HepG2 (cell line): ENCODE results near the gene ZSWIM6. TPM values are rescaled to one million over a fixed set of nuclear protein-coding genes. Genes with fewer than 3 reads are reported as not detected.

Experiments used
- ATAD3A ChIP-seq: sonication (generic); formaldehyde crosslinking; IDR thresholded peaks from 2 replicates; pipeline ENCODE4 v1.4.0; 2020; ENCODE audit warnings: missing genetic modification reagents
- HHEX ChIP-seq: IDR thresholded peaks from 2 replicates; pipeline ENCODE4 v1.6.1; 2016; ENCODE audit warnings: control low read depth
- HIVEP1 ChIP-seq: sonication (generic); formaldehyde crosslinking; IDR thresholded peaks from 2 replicates; pipeline ENCODE4 v1.4.0; 2020; ENCODE audit warnings: mild to moderate bottlenecking, missing genetic modification reagents
- HMGXB4 ChIP-seq, 2 experiments: sonication (generic) in 1 of 2; formaldehyde crosslinking in 1 of 2; IDR thresholded peaks; 2 replicates each; pipeline versions ENCODE4 v1.4.0 to v1.6.1; 2018 to 2020; ENCODE audit warnings: missing genetic modification reagents in 2 of 2, borderline replicate concordance in 1 of 2, low read depth in 1 of 2, mild to moderate bottlenecking in 1 of 2, missing biosample characterization in 1 of 2
- JUND ChIP-seq: sonication (generic); formaldehyde crosslinking; IDR thresholded peaks from 2 replicates; pipeline ENCODE4 v1.8.0; 2022; ENCODE audit warnings: mild to moderate bottlenecking, missing genetic modification reagents
- LCORL ChIP-seq, 2 experiments: fragments of 450-650 bp in 1 of 2; sonication (generic) in 1 of 2; formaldehyde crosslinking in 1 of 2; IDR thresholded peaks; 2 replicates each; pipeline versions ENCODE4 v1.5.0 to v1.6.1; 2017 to 2020; ENCODE audit warnings: antibody characterized with exemption in 1 of 2, missing genetic modification reagents in 1 of 2
- MIER2 ChIP-seq: IDR thresholded peaks from 2 replicates; pipeline ENCODE4 v1.6.1; 2016; ENCODE audit warnings: missing biosample characterization, missing genetic modification reagents
- MXD4 ChIP-seq: IDR thresholded peaks from 2 replicates; pipeline ENCODE4 v1.6.1; 2016; ENCODE audit warnings: mild to moderate bottlenecking, missing biosample characterization, missing genetic modification reagents
- NFKBIZ ChIP-seq: IDR thresholded peaks from 2 replicates; pipeline ENCODE4 v1.6.1; 2018; ENCODE audit warnings: missing genetic modification reagents, missing compliant biosample characterization
- REL ChIP-seq: sonication (generic); formaldehyde crosslinking; conservative IDR thresholded peaks from 2 replicates; pipeline ENCODE4 v1.8.0; 2022; ENCODE audit warnings: mild to moderate bottlenecking, missing genetic modification reagents, moderate library complexity
- TEAD2 ChIP-seq: sonication (generic); formaldehyde crosslinking; IDR thresholded peaks from 2 replicates; pipeline ENCODE4 v1.9.0; 2021; ENCODE audit warnings: missing genetic modification reagents
- TEF ChIP-seq: sonication (generic); formaldehyde crosslinking; IDR thresholded peaks from 2 replicates; pipeline ENCODE4 v1.5.0; 2020; ENCODE audit warnings: missing genetic modification reagents
- TOPORS ChIP-seq: sonication (generic); formaldehyde crosslinking; IDR thresholded peaks from 2 replicates; pipeline ENCODE4 v1.8.0; 2023; ENCODE audit warnings: mild to moderate bottlenecking, missing genetic modification reagents
- U2AF2 ChIP-seq: fragments of 200-400 bp; formaldehyde crosslinking; IDR thresholded peaks from 2 replicates; pipeline ENCODE4 v1.6.1; 2017; ENCODE audit warnings: low read depth, mild to moderate bottlenecking, low read length
- ZFP90 ChIP-seq: sonication (generic); formaldehyde crosslinking; IDR thresholded peaks from 2 replicates; pipeline ENCODE4 v1.8.0; 2022; ENCODE audit warnings: missing genetic modification reagents, mild to moderate bottlenecking, inconsistent platforms, borderline replicate concordance
- ZNF331 ChIP-seq: sonication (generic); formaldehyde crosslinking; IDR thresholded peaks from 2 replicates; pipeline ENCODE4 v1.4.0; 2020; ENCODE audit warnings: missing genetic modification reagents
- ZNF343 ChIP-seq: sonication (generic); formaldehyde crosslinking; IDR thresholded peaks from 2 replicates; pipeline ENCODE4 v1.4.0; 2020; ENCODE audit warnings: mild to moderate bottlenecking, missing genetic modification reagents
- ZNF546 ChIP-seq: sonication (generic); formaldehyde crosslinking; conservative IDR thresholded peaks from 2 replicates; pipeline ENCODE4 v1.8.1; 2023; ENCODE audit warnings: mild to moderate bottlenecking, missing genetic modification reagents
- ZNF547 ChIP-seq: sonication (generic); formaldehyde crosslinking; IDR thresholded peaks from 2 replicates; pipeline ENCODE4 v1.5.1; 2020; ENCODE audit warnings: mild to moderate bottlenecking, missing genetic modification reagents
- ZNF598 ChIP-seq: sonication (generic); formaldehyde crosslinking; IDR thresholded peaks from 2 replicates; pipeline ENCODE4 v1.5.1; 2020; ENCODE audit warnings: mild to moderate bottlenecking, missing genetic modification reagents, borderline replicate concordance
- ZNF75D ChIP-seq: sonication (generic); formaldehyde crosslinking; IDR thresholded peaks from 2 replicates; pipeline ENCODE4 v1.8.1; 2023; ENCODE audit warnings: missing genetic modification reagents, mild to moderate bottlenecking, borderline replicate concordance
- ZNF772 ChIP-seq: sonication (generic); formaldehyde crosslinking; IDR thresholded peaks from 2 replicates; pipeline ENCODE4 v1.5.0; 2020; ENCODE audit warnings: mild to moderate bottlenecking, missing genetic modification reagents
- polyA plus RNA-seq, 8 experiments: library from polyadenylated mRNA; depleted of rRNA in 3 of 8; stranded (reverse) in 7 of 8; unstranded in 1 of 8; fragments of >200 nt; fragmentation: Illumina TruSeq in 4 of 8; extraction: Trizol in 4 of 8; gene quantifications; 2 replicates each; pipeline versions ENCODE4 v1.2.1 to v1.2.3, GENCODE V29; 2011 to 2016; ENCODE audit warnings: low read depth in 4 of 8, missing spikeins in 1 of 8, mixed read lengths in 1 of 8; ENCODE audit not compliant: insufficient read depth in 1 of 8
- total RNA-seq, 5 experiments: library from RNA; depleted of rRNA; stranded (reverse); fragments of >200 nt; fragmentation: Illumina TruSeq; extraction: Trizol; gene quantifications; 2 replicates each; pipeline ENCODE4 v1.2.3, GENCODE V29; 2016; ENCODE audit warnings: low read depth in 1 of 5
- TF ChIP-seq, protein P1 (sequence below): sonication (generic); formaldehyde crosslinking; IDR thresholded peaks from 2 replicates; pipeline ENCODE4 v1.9.0; 2021; ENCODE audit warnings: missing genetic modification reagents, borderline replicate concordance

ZSWIM6 gene
- total and polyA plus RNA-seq, 2 of the 13 experiments (the other 11 are each of a cell fraction or from before 2014, with no cell fraction given): 0.82 to 1.9 TPM

- no peak for TF ChIP-seq HHEX (CRISPR knock-in tag)
- peak; percentile 60; the same call in 1 of the 2 replicates for TF ChIP-seq ZNF331 (CRISPR knock-in tag)
- TF ChIP-seq HIVEP1 (CRISPR knock-in tag): no peak
- TF ChIP-seq, protein P1, sequence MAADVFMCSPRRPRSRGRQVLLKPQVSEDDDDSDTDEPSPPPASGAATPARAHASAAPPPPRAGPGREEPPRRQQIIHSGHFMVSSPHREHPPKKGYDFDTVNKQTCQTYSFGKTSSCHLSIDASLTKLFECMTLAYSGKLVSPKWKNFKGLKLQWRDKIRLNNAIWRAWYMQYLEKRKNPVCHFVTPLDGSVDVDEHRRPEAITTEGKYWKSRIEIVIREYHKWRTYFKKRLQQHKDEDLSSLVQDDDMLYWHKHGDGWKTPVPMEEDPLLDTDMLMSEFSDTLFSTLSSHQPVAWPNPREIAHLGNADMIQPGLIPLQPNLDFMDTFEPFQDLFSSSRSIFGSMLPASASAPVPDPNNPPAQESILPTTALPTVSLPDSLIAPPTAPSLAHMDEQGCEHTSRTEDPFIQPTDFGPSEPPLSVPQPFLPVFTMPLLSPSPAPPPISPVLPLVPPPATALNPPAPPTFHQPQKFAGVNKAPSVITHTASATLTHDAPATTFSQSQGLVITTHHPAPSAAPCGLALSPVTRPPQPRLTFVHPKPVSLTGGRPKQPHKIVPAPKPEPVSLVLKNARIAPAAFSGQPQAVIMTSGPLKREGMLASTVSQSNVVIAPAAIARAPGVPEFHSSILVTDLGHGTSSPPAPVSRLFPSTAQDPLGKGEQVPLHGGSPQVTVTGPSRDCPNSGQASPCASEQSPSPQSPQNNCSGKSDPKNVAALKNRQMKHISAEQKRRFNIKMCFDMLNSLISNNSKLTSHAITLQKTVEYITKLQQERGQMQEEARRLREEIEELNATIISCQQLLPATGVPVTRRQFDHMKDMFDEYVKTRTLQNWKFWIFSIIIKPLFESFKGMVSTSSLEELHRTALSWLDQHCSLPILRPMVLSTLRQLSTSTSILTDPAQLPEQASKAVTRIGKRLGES: 0 out of 2 replicates have a peak, but pooled peaks have one; percentile 19
- TF ChIP-seq TEF (CRISPR knock-in tag): peak; percentile 70; the same call in 1 of the 2 replicates
- TF ChIP-seq ZNF75D (CRISPR knock-in tag): no peak
- peak; percentile 60; the same call in 1 of the 2 replicates for TF ChIP-seq ZNF547
- TF ChIP-seq MIER2 (CRISPR knock-in tag): peak; percentile 76; the same call in 1 of the 2 replicates
- peak; percentile 70; the same call in 1 of the 2 replicates for TF ChIP-seq LCORL (IDR thresholded peaks at IDR 0.05)
- TF ChIP-seq LCORL (CRISPR knock-in tag; IDR thresholded peaks at IDR 0.05): peak; percentile 92
- TF ChIP-seq TOPORS (CRISPR knock-in tag): 0 out of 2 replicates have a peak, but pooled peaks have one; percentile 42
- no peak for TF ChIP-seq ATAD3A (CRISPR knock-in tag)
- peak; percentile 55 for TF ChIP-seq NFKBIZ
- TF ChIP-seq ZNF546 (CRISPR knock-in tag): no peak
- peak; percentile 44 to 55; a peak in 1 of 4 replicates for TF ChIP-seq HMGXB4 (CRISPR knock-in tag; IDR thresholded peaks at IDR 0.05; ENCODE audit: borderline replicate concordance in 1 of 2, low read depth in 1 of 2)
- TF ChIP-seq REL (CRISPR knock-in tag): no peak
- TF ChIP-seq ZNF598 (CRISPR knock-in tag): 0 out of 2 replicates have a peak, but pooled peaks have one; percentile 40
- TF ChIP-seq ZFP90 (CRISPR knock-in tag): 0 out of 2 replicates have a peak, but pooled peaks have one; percentile 43
- TF ChIP-seq TEAD2 (CRISPR knock-in tag): no peak
- 0 out of 2 replicates have a peak, but pooled peaks have one; percentile 53 for TF ChIP-seq MXD4 (CRISPR knock-in tag)
- no peak for TF ChIP-seq ZNF343 (CRISPR knock-in tag)
- TF ChIP-seq U2AF2: no peak
- peak; percentile 60; the same call in 1 of the 2 replicates for TF ChIP-seq JUND
- 0 out of 2 replicates have a peak, but pooled peaks have one; percentile 52 for TF ChIP-seq ZNF772 (CRISPR knock-in tag)
Observed at GRCh38 chr5:61301341-61302199, 30.5 kb upstream of the ZSWIM6 start (continued).
